ENCODE results near the gene FGG.

The FGG gene

DNA sequence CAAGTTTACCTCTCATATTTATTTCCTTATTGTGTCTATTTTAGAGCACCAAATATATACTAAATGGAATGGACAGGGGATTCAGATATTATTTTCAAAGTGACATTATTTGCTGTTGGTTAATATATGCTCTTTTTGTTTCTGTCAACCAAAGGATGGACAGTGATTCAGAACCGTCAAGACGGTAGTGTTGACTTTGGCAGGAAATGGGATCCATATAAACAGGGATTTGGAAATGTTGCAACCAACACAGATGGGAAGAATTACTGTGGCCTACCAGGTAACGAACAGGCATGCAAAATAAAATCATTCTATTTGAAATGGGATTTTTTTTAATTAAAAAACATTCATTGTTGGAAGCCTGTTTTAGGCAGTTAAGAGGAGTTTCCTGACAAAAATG is 43.4 kb downstream of the FGG start:
- TF ChIP-seq, protein P1, sequence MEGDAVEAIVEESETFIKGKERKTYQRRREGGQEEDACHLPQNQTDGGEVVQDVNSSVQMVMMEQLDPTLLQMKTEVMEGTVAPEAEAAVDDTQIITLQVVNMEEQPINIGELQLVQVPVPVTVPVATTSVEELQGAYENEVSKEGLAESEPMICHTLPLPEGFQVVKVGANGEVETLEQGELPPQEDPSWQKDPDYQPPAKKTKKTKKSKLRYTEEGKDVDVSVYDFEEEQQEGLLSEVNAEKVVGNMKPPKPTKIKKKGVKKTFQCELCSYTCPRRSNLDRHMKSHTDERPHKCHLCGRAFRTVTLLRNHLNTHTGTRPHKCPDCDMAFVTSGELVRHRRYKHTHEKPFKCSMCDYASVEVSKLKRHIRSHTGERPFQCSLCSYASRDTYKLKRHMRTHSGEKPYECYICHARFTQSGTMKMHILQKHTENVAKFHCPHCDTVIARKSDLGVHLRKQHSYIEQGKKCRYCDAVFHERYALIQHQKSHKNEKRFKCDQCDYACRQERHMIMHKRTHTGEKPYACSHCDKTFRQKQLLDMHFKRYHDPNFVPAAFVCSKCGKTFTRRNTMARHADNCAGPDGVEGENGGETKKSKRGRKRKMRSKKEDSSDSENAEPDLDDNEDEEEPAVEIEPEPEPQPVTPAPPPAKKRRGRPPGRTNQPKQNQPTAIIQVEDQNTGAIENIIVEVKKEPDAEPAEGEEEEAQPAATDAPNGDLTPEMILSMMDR (IDR thresholded peaks at IDR 0.05; ENCODE audit: insufficient read depth, low read length, missing control alignments): no peak
- H3K4me3 ChIP-seq (ENCODE audit: low read depth, low read length): no peak overlapping the region
- ChIA-PET POLR2A (no interaction called here), CTCF (interaction anchor here (1.0 to 2.1 kb wide), 3 partner anchors 10 to 17 kb away, joined by 3 to 8 read pairs (median 4); no protein-coding TSS in a partner anchor)
- no peak for DNase-seq (ENCODE audit: low read depth, low spot score)

DNA sequence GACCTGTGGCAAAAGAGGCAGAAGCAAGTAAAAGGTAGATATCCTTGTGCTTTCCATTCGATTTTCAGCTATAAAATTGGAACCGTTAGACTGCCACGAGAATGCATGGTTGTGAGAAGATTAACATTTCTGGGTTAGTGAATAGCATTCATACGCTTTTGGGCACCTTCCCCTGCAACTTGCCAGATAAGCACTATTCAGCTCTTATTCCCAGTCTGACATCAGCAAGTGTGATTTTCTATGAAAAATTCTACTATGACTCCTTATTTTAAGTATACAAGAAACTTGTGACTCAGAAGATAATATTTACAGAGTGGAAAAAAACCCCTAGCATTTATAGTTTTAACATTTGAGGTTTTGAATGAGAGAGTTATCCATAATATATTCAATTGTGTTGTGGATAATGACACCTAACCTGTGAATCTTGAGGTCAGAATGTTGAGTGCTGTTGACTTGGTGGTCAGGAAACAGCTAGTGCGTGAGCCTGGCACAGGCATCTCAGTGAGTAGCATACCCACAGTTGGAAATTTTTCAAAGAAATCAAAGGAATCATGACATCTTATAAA is 45.7 kb downstream of the FGG start:
- TF ChIP-seq, protein P1 (IDR thresholded peaks at IDR 0.05; ENCODE audit: insufficient read depth, low read length, missing control alignments): no peak
- no peak overlapping the region for H3K4me3 ChIP-seq (ENCODE audit: low read depth, low read length)
- DNase-seq (ENCODE audit: low read depth, low spot score): no peak
- POLR2A ChIA-PET: no interaction called here
- CTCF ChIA-PET: interaction anchor here (1.0 to 3.6 kb wide), 5 partner anchors 7 to 58 kb away, joined by 3 to 19 read pairs (median 4); no protein-coding TSS in a partner anchor

DNA sequence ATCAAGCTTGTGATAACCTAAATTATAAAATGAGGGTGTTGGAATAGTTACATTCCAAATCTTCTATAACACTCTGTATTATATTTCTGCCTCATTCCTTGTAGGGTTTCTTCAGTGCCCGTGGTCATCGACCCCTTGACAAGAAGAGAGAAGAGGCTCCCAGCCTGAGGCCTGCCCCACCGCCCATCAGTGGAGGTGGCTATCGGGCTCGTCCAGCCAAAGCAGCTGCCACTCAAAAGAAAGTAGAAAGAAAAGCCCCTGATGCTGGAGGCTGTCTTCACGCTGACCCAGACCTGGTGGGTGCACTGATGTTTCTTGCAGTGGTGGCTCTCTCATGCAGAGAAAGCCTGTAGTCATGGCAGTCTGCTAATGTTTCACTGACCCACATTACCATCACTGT is 46.8 kb downstream of the FGG start:
- TF ChIP-seq, protein P1 (IDR thresholded peaks at IDR 0.05; ENCODE audit: insufficient read depth, low read length, missing control alignments): no peak
- POLR2A ChIA-PET: no interaction called here
- CTCF ChIA-PET: interaction anchor here (0.9 to 3.6 kb wide), 4 partner anchors 14 to 87 kb away, joined by 3 to 19 read pairs (median 3); no protein-coding TSS in a partner anchor
- no peak overlapping the region for H3K4me3 ChIP-seq (ENCODE audit: low read depth, low read length)
- no peak for DNase-seq (ENCODE audit: low read depth, low spot score)

DNA sequence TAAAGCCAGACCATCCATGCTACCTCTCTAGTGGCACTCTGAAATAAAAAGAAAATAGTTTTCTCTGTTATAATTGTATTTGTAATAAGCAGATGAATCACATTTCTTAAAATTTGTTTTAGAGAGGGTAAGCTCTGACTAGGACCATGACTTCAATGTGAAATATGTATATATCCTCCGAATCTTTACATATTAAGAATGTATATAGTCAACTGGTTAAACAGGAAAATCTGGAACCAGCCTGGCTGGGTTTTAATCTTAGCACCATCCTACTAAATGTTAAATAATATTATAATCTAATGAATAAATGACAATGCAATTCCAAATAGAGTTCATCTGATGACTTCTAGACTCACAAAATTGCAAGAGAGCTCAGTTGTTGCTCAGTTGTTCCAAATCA is 48.1 kb downstream of the FGG start:
- H3K4me3 ChIP-seq (ENCODE audit: low read depth, low read length): no peak overlapping the region
- DNase-seq (ENCODE audit: low read depth, low spot score): no peak
- CTCF ChIA-PET: interaction anchor here (1.2 to 3.6 kb wide), 2 partner anchors 54 to 74 kb away, joined by 3 to 19 read pairs; no protein-coding TSS in a partner anchor
- POLR2A ChIA-PET: no interaction called here
- TF ChIP-seq, protein P1 (IDR thresholded peaks at IDR 0.05; ENCODE audit: insufficient read depth, low read length, missing control alignments): no peak

DNA sequence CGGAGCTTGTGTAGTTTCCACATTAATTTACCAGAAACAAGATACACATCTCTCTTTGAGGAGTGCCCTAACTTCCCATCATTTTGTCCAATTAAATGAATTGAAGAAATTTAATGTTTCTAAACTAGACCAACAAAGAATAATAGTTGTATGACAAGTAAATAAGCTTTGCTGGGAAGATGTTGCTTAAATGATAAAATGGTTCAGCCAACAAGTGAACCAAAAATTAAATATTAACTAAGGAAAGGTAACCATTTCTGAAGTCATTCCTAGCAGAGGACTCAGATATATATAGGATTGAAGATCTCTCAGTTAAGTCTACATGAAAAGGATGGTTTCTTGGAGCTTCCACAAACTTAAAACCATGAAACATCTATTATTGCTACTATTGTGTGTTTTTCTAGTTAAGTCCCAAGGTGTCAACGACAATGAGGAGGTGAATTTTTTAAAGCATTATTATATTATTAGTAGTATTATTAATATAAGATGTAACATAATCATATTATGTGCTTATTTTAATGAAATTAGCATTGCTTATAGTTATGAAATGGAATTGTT is 49.7 kb downstream of the FGG start, which contains the start of gene FGB:
TSS of gene FGB (plus strand) at position 315 of the 558 bp plus-strand sequence. CDS start at position 323, 8 bp downstream.
- no peak within 1 kb of the TSS for H3K4me3 ChIP-seq (ENCODE audit: low read depth, low read length)
- POLR2A ChIA-PET: no interaction called here
- TF ChIP-seq, protein P1 (IDR thresholded peaks at IDR 0.05; ENCODE audit: insufficient read depth, low read length, missing control alignments): no peak
- CTCF ChIA-PET: interaction anchor here (1.2 to 8.4 kb wide), 4 partner anchors 10 to 75 kb away, joined by 4 to 353 read pairs (median 11); partner anchors contain the start of genes FGG and PLRG1
- DNase-seq (ENCODE audit: low read depth, low spot score): no peak

DNA sequence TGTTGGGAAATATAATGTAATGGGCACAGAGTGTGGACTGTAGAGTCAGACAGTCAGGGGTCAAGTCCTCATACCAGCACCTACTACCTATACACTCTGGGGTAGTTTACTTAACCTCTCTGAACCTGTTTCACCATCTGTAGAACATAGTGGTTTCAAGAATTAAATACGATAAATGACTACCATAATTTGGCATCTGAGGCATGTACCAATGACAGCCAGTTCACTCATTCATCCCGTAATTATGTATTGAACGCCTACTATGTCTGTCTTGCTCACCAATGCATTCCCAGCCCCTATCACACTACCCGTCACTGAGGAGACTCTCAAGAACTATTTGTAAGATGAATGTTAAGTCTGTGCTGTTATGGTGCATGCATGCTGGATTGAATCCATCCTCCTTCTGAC is 51.6 kb downstream of the FGG start:
- TF ChIP-seq, protein P1 (IDR thresholded peaks at IDR 0.05; ENCODE audit: insufficient read depth, low read length, missing control alignments): no peak
- ChIA-PET POLR2A (no interaction called here), CTCF (interaction anchor here (1.1 to 8.4 kb wide), 5 partner anchors 10 to 218 kb away, joined by 4 to 353 read pairs (median 13); partner anchors contain the start of genes FGG and PLRG1)
- peak; percentile 59 for DNase-seq (ENCODE audit: low read depth, low spot score)
- no peak overlapping the region for H3K4me3 ChIP-seq (ENCODE audit: low read depth, low read length)

Data from AG04449 (cell line).